HG03280 (cell line): ENCODE results near the gene SOX1.

ENCODE experiments used
- ATAC-seq: cut with Tn5 transposase; IDR thresholded peaks from one replicate; pipeline ENCODE4 v1.9.1; 2021; ENCODE audit warnings: mild to moderate bottlenecking, moderate library complexity; ENCODE audit not compliant: unreplicated experiment

SOX1 gene

GRCh38 chr13:112104881-112105234 lies 37.9 kb downstream of the SOX1 start:
- ATAC-seq = no peak

DNA sequence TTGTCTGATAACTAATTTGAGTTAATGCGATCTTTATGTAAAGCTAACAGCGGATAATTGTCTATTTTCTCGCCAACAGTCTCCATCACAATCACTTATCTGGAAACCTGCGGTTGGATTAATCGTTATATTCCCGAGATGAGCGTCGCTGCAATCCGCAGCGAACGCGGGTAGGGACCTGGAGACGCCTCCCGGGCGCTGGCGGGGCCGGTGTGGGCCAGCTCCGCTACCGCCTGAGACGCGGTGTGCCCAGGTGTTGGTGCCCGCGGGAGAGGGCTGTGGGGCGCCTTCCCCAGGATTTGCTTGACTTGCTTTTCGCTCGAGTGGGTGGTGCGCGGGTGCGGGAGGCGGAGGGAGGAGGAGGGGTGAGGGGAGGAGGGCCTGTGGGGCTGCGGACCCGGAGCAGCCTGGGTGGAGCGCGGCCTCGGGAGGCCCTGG lies 38.3 kb downstream of the SOX1 start:
- ATAC-seq = no peak

DNA sequence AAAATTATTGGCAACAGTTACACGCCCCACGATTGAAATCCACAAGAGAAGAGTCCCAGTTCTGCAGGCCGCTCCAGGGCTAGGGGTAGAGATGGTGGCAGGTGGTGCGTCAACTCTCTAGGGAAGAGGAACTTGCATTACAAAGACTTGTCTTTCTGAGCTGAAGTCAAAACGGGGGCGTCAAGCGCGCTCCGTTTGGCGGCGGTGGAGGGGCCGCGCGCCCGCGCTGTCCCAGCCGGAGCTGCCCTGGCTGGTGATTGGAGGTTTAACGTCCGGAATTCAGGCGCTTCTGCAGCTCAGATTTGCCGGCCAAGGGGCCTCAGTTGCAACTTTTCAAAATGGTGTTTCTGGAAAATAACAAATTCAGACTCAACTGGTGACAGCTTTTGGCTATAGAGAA lies 38.9 kb downstream of the SOX1 start:
- ATAC-seq = no peak

GRCh38 chr13:112106478-112107141 lies 39.7 kb downstream of the SOX1 start:
- ATAC-seq = no peak

DNA sequence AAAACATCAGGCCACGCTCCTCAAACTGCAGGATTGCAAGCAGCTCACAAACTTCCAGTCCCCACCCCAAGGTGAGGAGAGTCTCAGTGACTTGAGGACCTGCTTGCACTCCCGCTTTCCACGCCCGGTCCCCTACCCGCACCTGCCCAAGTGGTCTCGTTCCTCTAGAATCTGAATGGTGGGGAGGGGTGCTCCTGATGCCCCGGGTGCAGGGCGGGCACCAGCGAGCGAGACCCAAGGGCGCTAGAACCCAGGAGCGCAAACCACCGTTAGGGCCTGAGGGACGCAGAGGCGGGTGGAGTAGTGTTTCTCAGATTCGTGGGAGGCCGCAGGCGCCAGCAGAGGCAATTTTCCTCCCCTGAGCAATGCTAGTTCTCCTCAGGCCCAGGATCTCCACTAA lies 40.3 kb downstream of the SOX1 start:
- no peak for ATAC-seq

DNA sequence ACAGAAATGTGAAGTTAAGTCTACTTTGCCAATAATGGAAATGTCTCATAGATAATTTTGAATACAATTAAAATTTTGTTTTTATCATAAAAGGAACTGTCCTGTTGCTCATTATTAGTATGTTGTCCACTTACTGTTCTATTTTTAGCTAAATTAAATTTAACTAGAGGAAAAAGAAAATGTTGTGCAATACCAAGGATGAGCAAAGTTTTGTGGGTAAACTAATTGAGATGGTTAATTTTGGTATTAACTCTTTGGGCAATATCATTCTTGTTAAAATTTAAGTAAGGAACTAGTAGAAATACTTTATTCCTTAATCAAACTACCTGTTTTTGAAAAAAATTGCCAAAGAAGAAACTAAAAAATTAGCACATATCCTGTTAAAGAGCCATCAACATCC lies 43.5 kb downstream of the SOX1 start:
- ATAC-seq = no peak

- ATAC-seq = no peak
Measured at GRCh38 chr13:112111239-112111857, 44.4 kb downstream of the SOX1 start.

DNA sequence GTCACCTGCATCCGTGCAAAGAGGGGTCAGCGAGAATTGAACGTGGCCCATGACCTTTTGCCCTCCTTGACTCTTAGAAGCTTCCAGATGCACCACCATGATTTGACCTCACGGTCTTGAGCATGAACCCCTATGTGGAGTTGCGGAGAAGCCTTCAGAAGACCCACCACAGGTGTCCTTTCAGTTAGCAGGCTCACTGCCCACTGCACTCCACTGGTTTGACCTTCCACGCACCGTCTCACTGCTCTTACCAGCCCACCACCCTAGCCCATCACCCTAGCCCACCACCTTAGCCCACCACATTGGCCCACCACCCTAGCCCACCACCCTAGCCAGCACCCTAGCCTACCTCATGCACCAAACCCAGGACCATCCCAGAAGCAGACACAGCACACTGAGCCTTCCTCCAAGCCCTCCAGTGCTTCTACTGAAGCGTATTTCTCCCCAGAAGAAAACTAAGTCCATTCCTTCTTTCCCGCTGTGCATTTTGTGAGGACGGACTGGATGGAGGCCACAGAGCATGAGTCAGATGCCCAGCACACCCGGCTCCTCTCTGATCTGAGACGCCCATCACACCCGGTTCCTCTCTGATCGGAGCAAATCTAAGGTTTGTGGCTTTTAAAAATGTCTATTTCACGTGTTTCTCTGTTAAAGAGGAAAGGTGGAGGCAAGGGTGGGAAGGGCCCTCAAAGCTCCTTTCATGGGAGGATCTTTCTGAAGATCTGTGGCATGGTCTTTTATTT lies 45.8 kb downstream of the SOX1 start:
- ATAC-seq = no peak

- ATAC-seq = no peak
Measured at GRCh38 chr13:112113348-112113747, 46.4 kb downstream of the SOX1 start.

DNA sequence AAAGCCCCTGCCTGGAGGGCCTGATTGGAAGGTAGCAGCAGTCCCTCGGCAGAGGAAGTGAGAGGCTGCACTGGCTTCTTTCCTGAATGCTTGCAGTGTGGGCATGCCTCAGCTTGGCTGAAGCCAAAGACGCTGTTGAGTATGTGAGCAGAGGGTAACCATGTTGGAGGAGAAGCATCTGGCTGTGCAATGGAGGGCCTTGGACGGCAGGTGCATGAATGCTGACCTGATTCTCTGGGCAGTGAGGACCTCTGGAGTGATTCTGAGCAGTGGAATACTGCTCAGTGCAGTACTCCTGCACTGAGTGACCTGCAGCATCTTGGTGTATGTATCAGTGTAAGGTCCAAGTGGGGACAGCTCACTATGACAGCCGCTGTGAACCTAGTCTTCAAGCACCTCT lies 46.9 kb downstream of the SOX1 start:
- no peak for ATAC-seq

DNA sequence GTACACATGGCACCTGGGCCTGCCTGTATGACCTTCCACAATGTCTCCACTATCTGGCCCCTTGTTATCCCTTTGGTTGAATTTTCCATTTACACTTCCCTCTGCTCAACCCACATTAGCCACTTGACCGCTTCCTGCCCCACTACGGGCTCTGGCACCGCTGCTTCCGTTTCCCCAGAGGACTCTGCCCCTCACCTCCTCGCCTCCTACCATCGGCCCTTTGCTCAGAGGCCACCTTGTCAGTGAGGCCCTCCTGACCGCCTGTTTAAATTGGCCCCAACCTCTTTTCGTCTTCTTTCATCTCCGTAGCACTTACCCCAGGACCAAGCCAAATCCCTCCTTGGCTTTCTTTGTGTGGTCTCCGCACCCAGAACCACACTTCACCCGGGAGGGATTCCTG lies 47.4 kb downstream of the SOX1 start:
- no peak for ATAC-seq

DNA sequence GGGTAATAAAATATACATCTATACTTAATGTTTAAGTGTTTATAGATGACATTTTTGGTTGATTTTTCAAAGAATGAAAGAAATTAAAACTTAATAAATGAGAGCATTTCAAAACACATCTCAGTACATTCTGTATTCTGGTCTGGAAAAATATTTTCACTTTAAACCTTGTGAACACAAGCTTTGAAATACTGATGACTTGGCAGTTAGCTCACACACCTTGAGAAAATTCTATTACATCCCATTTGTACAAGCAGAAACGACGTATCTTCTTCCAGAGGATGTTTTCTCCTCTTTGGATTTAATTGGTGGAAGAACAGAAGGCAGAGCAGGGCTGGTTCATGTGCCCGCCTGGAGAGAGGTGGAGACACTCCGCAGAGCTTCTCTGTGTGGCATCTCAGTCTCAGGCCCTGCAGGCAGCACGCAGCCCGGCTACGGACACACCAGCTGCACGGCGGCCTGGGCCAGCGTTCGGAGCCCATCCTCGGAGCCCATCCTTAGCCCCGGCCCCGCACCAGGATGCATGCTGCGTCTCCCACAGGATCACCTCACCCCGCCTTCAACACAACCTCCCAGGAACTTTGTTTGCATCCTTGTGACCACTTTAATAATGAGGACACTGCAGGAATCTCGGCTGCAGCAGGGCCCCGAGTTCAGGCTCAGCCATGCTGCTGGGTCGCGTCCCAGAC lies 48.6 kb downstream of the SOX1 start:
- no peak for ATAC-seq

DNA sequence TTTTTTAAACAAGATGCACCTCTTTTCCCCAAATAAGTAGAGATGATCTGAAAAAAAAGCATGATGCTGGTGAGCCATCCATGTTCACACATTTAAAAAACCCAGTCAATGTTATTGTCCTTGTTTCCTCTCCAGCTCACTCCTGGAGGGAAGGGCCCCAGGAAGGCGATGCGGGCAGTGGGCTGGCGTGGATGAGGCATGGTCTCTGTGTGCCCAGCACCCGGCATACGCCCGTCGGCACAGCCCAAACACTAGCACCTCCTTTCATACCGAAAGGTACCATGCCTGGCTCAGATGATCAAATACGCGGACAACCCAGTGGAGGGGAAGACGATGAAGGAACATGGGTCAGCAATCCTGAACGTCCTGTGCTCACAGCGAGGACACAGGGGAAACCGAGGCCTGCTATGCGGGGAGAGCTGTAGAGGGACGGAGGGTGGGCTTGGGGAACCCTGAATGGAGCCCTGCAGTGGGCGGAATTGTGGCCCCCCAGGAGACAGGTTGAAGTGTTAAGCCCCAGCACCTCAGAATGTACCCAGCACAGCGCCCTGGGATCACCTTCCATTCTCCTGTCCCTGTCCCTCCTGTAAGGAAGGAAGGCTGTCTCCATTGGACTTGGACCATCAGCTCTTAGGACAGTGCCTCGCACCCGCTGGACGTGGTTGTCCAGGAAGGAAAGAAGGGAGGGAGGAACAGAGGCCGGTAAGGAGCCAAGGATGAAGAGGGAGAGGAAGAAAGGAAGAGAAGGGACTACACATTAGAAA lies 49.4 kb downstream of the SOX1 start:
- ATAC-seq = no peak

- no peak for ATAC-seq
Measured at GRCh38 chr13:112117258-112117954, 50.5 kb downstream of the SOX1 start.

DNA sequence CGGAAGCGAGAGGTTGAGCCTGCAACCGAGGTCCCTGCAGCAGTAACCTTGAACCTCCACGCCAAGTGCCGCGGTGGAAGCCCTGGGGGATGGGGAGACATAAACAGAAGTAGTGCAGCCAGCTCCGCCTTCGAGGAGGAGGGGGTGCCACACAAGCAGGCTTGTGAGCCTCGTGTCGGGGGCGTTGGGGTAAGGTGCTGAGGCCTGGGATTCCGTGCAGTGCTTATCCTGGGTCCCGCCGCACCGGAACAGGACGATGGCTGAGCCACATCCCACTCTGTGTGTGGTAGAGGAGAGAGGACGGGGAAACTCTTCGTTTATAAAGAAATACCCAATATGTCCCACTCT lies 51.0 kb downstream of the SOX1 start:
- no peak for ATAC-seq

DNA sequence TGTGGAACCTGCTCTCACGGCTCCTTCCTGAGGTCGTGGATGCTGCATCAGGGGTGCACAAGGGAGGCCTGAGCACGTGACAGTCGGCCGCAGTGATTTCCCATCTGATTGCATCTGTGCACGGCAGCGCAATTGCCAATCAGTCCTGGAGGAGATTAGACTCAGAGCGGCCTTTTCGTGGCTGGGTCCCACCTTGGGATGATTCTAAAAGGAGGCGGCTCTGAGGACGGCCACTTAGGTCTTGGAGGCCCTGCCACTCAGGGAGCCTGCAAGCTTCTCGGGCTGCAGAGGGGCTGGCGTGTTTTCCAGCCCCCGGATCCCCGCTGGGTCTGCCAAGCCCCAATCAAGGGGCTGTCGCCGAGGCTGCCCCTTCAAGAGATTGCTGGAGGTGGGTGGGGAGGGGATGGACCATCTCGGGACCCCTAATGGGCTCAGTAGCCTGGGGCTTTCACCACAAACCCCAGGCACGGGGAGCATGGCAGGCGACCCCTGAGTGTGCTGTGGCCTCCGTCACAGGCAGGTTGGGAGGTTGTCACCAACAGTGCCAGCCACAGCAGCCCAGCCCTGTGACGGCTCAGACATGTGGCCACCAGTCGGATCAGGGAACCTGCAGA lies 51.6 kb downstream of the SOX1 start:
- no peak for ATAC-seq

- ATAC-seq = no peak
Measured at GRCh38 chr13:112119192-112120030, 52.5 kb downstream of the SOX1 start.

DNA sequence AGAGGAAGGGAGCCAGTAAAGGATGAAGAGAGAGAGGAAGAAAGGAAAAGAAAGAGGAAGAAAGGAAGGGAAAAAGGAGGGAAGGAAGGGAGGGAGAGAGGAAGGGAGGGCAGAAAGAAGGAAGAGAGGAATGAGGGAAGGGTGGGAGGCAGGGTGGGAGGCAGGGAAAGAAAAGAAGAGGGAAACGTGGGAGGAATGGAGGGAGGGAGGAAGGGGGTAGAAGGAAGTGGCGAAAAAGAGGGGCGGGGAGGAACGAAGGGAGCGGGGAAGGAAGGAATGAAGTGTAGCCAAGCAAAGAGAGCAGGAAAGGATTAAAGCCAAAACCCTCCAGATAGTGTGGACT lies 53.1 kb downstream of the SOX1 start:
- no peak for ATAC-seq
